ENCODE results near the gene PADI2. TPM values are rescaled to one million over a fixed set of nuclear protein-coding genes. Genes with fewer than 3 reads are reported as not detected.

Gene PADI2
- total RNA-seq, 1 experiment from 2014 or later = 4.1 TPM

GRCh38 chr1:17139637-17140036 is 20.4 kb upstream of the PADI2 start:
- no peak for DNase-seq (ENCODE audit: low read depth)

GRCh38 chr1:17137441-17137840 is 18.2 kb upstream of the PADI2 start:
- no peak for DNase-seq (ENCODE audit: low read depth)

GRCh38 chr1:17136936-17137335 is 17.7 kb upstream of the PADI2 start:
- no peak for DNase-seq (ENCODE audit: low read depth)

- no peak for DNase-seq (ENCODE audit: low read depth)
These were observed 16.9 kb upstream of the PADI2 start for GRCh38 chr1:17136145-17136544.

GRCh38 chr1:17135530-17135929 is 16.3 kb upstream of the PADI2 start:
- no peak for DNase-seq (ENCODE audit: low read depth)

GRCh38 chr1:17134724-17135123 is 15.5 kb upstream of the PADI2 start:
- DNase-seq (ENCODE audit: low read depth) = no peak

DNA sequence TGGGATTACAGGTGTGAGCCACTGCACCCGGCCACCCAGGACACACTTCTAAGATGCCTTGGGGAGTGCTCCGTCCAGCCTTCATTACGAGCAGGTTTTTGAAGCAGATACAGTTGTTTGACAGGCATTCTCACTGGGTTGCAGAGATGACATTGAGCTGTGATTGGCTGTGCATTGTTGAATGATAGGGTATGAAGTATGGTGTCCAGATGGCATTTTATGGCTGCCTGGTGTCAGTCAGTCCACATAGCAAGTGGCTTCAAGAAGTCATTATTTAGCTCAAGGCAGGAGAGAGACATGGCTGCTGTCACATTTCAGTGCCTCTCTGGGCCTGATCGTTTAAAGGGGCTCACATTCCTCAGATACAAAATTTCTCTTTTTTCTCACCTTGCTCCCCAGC is 14.8 kb upstream of the PADI2 start:
- DNase-seq (ENCODE audit: low read depth) = no peak

DNA sequence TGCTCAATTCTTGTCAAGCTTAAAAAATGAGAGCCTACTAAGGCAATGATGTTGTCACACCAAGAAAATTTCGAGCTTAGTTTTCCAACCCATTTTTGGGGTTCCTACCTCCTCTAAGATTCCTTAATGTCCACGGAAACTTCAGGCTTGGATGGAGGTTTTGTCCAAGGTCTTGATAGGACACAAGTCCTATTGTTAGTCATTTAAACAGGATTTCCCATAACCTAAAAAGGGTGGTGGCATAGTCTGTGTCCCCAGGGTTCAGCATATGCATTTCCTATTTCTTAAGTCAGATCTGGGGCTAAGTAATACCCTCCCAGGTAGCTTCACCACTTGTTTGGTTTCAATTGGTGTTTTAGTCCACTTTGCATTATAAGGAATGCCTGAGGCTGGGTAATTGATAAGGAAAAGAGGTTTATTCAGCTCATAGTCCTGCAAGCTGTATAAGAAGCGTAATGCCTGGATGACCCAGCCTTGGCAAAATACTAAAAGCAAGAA is 10.9 kb upstream of the PADI2 start:
- DNase-seq (ENCODE audit: low read depth) = no peak

- peak; percentile 99 for DNase-seq (ENCODE audit: low read depth)
These were observed 9.1 kb upstream of the PADI2 start for GRCh38 chr1:17128361-17128760.

DNA sequence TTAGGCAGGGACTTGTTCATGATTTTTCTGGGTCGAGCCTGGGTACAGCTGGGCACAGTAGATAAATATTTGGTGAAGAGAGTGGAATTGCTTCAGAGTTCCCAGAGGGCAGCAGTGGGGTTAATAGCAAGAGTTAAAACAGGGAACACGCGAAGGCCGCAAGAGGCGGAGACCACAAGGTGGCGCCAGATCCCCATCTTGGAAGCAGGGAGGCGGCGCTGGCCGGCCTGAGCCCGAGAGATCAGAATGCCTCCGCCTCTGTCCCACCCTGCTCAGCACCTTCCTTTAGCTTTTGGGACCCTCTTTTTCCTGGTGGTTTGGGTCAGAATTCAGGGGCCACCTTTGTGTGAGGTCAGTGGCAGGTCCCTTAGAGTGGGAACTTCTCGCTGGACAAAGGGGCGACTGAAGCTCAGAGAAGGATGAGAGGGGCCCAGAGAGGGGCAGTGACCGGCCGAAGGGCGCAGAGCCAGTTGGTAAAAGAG is 6.5 kb upstream of the PADI2 start:
- DNase-seq (ENCODE audit: low read depth) = peak; percentile 80

DNA sequence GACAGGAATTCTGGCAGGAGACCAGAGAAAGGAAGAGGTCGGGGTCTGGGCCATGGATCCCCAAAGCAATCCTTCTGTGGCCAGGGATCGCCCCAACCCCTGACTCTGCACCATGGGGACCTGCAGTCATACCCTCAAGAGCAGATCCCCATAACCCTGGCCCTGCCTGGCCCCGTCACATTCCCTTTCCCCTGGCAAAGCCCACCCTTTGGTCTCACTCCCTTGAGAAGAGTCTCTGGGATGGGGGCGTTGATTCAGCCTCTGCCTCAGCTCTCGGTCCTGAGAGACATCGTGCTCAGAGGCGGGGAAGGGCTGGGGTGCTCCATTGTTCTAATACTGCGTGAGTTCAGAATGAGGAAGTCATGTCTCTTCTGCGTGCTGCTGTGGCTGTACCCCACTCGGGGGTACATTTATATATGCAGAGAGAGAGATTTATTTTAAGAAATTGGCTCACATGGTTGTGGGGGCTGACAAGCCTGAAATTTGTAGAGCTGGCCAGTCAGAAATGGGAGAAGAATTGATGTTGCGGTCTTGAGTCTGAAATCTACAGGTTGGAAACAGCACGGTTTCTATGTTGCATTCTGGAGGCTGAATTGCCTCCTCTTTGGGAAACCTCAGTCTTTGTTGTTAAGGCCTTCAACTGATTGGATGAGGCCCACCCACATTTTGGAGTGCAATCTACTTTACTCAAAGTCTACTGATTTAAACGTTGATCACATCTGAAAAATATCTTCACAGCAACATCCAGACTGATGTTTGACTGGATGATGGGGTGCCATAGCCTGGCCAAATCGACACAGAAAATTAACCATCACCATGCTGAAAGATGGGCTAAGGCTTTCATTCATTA is 4.2 kb upstream of the PADI2 start:
- DNase-seq (ENCODE audit: low read depth) = no peak

- peak; percentile 48 for DNase-seq (ENCODE audit: low read depth)
These were observed 3.4 kb upstream of the PADI2 start for GRCh38 chr1:17122521-17123164.

- no peak for DNase-seq (ENCODE audit: low read depth)
These were observed 2.6 kb upstream of the PADI2 start for GRCh38 chr1:17121881-17122280.

GRCh38 chr1:17120962-17121837 is 1.9 kb upstream of the PADI2 start:
- peak; percentile 32 for DNase-seq (ENCODE audit: low read depth)

GRCh38 chr1:17120481-17120877 is 1.2 kb upstream of the PADI2 start:
- DNase-seq (ENCODE audit: low read depth) = no peak

DNA sequence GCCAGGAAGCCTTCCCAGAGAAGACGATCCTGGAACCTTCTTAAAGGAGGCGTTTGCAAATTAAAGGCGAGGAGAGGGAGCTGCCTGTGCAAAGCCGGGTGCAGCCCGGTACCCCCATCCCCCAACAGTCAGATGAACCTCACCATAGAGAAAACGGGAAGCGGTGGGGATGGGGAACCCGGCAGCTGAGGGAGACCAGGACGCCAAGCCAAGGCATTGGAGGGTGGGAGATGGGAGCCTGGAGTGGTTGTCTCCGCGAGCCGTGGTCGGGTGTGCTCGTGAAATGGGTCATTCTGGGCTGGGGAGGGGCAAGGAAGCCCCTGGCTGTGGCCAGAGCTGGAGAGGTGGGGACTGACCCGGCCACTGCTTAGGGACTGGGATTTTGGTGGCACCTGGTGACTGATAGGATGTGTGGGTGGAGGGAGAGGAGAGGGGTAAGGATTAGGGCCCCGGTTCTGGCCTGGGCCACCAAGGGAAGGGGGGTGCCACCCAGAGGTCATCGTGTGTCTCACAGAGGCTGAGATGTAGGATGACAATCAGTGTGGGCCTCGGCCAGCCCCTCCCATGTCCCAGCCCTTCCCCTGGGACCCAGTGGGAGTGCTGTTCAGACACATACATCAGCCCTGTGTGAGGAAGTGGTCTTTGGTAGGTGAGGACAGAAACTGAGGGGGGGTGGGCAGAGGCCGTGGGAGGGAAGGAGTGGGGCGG is 676 bp upstream of the PADI2 start:
- DNase-seq (ENCODE audit: low read depth) = no peak

DNA sequence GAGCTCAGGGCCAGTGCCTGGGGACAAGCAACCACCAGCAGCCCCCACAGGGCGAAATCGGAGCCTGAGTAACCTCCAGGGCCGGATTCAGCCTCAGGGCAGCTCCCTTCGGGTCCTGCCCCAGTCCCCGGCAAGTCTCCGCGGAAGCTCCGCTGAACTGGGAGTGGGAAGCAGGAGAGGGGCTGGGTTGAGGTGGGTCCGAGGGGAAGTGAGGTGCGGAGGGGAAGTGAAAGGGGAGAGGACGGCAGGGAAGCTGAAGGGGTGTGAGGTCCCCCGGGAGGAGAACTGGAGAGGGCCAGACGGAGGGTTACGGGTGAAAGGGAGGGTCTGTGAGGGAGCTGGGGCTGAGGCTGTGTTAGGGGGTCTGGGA is 560 bp downstream of the PADI2 start:
- DNase-seq (ENCODE audit: low read depth) = no peak

- DNase-seq (ENCODE audit: low read depth) = no peak
These were observed 983 bp downstream of the PADI2 start for GRCh38 chr1:17118268-17118667.

DNA sequence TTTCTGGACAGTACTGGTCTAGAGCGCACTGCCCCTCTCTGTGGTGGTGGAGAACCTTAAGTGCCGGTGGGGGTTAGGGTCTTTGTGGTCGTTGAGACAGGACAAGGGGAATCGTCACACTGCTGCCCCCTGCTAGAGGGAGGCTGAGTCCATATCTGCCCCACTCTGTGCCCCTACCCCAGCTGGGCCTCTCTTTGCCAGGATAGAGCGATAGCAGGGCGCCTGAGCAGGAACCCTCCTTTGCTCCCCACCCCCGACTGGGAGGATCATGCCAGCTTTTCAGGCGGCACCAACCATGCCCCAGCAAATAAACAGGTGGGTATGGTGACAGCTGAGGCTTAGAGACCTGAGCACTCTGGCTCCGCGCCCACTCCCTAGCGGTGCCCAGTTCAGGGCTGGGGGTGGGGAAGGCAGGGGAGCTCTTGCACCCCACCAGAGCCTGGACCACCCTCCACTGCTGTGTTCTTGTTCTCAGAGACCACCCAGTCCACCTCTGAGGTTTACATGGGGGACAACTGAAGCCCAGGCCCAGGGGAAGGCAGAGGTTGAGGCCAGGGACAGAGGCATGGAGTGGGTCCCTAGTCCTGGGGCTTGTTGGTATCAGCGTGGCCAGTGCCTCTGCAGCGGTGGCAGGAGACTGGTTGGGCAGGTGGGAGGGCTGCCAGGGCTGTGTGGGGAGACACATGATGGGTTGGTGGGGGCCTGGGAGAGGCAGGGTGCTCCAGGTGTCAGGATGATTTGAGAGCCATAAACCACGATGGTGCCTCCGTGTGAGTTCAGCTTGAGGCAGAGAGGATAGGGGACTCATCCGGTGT is 1.6 kb downstream of the PADI2 start:
- no peak for DNase-seq (ENCODE audit: low read depth)

DNA sequence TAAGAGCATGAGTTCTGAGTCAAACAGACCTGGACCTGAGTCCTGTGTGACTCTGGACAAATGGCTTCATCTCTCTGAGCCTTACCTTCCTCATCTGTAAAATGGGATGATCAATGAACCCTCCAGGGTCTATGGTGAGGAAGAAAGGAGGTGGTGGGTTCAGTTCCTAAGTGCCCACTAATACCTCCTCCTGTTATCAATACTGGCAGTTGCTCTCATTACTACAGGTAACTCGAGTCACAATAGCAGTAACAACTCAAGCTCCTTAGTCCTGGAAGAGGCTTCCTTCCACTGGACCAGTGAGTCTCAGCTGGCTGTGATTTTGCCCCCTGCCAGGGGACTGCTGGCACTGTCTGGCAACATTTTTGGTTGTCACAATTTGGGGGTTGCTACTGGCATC is 2.6 kb downstream of the PADI2 start:
- no peak for DNase-seq (ENCODE audit: low read depth)

DNA sequence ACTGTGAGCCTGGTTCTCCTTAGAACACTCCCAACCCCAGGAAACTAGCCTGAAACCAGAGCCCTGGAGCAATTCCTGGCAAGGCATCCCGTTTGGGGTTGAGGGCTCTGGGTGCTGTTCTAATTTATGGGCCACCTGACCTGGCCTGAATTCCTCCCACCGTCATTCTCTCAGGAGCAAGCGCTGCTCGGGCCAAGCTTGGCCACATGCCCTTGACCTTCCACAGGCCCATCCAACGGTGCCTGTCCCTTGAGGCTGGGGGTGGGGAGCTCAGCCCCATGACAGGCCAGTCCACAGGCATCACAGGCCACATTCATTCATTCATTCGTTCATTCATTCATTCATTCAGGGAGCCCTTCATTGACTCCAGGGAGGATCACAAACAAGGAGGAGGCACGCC is 5.3 kb downstream of the PADI2 start:
- no peak for DNase-seq (ENCODE audit: low read depth)

Data from RPMI7951 (cell line).